ENCODE data around the gene CHRNB1.
A peak's percentile ranks its signal among the peaks of the same experiment; 100 is the strongest.

CHRNB1 gene

DNA sequence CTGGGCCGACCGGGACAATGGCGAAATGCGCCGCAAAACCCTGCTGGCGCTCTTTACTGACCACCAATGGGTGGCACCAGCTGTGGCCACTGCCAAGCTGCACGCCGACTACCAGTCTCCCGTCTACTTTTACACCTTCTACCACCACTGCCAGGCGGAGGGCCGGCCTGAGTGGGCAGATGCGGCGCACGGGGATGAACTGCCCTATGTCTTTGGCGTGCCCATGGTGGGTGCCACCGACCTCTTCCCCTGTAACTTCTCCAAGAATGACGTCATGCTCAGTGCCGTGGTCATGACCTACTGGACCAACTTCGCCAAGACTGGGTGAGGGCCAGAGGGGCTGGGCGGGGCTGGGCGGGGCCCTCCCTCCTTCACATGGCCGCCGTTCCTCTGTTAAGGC, 29.1 kb upstream of the CHRNB1 start:
- no peak for DNase-seq

DNA sequence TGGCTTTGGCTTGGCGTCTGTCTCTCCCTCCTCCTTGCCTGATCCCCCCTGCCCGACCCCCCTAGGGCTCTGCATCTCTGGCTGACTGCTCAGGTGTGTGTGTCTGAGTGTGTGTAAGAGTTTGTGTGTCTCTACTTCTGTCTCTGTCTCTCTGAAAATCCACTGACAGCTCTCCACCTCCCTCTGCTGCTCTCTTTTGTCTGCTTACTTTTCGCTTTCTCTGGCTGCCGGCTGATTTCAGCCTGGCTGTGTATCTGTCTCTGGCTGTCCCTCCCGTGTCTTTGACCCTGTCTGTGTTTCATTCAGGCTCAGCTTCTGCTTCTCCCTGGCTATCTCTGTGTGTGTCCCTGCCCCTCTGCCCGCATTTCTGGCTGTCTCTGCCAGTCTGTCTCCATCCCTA, 28.5 kb upstream of the CHRNB1 start:
- no peak for DNase-seq

DNA sequence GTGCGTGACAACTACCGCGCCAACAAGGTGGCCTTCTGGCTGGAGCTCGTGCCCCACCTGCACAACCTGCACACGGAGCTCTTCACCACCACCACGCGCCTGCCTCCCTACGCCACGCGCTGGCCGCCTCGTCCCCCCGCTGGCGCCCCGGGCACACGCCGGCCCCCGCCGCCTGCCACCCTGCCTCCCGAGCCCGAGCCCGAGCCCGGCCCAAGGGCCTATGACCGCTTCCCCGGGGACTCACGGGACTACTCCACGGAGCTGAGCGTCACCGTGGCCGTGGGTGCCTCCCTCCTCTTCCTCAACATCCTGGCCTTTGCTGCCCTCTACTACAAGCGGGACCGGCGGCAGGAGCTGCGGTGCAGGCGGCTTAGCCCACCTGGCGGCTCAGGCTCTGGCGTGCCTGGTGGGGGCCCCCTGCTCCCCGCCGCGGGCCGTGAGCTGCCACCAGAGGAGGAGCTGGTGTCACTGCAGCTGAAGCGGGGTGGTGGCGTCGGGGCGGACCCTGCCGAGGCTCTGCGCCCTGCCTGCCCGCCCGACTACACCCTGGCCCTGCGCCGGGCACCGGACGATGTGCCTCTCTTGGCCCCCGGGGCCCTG, 27.7 kb upstream of the CHRNB1 start:
- DNase-seq = no peak

DNA sequence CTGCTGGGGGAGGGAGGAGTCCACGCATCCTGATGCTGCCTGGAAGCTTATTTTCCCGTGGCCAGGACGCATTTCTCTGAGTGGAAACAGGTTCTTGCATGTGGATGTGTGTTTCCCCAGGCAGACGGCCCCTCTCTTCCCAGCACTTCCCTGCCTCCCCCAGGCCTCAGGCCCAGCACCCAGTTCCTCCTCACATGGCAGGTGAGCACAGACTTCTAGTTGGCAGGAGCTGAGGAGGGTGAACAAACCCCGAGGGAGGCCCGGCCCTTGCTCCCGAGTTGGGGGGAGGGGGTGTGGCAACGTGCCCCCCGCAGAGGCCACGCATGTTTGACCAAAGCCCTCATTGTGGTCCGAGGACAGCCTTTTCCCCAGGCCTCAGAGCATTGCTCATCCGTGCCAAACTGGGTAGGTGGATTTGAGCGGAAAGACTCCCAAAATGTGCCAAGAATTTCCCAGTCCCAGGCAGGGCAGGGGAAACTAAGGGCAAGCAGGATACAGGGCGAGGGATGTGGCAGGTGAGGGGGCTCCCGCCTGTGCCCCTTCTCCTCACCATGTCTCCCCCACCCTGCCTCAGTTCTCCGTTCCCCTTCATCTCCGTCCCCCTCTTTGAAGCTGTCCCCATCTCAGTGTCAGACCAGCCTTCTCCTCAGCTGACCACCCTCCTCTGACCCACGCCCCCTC, 26.2 kb upstream of the CHRNB1 start:
- no peak for DNase-seq

DNA sequence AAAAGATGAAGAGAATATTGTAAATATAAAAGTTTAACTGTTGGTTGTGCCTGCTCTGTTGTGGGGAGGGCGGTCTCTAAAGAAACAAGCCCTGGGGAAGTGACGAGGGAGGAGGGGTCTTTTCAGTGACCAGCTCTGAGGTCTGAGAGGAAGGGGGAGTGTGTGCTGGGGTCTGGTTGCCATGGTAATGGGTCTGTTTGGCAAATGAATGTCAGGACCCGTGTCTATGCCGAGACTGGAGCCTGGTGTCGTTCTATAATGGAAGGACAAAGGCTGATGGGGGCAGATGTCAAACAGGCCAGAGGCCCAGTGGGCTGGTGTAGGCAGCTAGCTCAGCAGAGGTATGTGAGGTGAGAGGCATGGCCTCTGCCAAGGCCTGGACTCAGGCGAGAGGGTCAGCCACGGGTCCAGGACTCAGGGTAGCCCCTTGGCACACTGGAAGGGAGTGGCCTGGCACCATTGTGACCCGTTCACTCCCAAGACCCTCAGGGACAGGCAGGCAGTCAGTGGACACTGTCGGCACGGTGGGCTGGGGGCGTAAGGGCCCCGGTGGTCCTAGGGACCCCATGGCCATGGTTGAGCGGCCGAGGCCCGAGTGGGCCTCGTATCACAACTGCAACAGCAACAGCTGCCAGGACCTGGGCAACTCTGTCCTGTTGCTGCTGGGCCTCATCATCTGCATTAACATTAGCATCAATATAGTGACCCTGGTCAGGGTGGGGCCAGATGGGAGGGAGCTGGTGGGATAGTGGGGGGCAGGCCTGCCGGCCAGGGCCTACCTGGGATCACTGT, 24.8 kb upstream of the CHRNB1 start, which contains the start of gene SPEM1:
TSS of gene SPEM1 (plus strand) at position 506 of the 792 bp plus-strand sequence. CDS start at position 567, 61 bp downstream.
- DNase-seq = no peak

DNA sequence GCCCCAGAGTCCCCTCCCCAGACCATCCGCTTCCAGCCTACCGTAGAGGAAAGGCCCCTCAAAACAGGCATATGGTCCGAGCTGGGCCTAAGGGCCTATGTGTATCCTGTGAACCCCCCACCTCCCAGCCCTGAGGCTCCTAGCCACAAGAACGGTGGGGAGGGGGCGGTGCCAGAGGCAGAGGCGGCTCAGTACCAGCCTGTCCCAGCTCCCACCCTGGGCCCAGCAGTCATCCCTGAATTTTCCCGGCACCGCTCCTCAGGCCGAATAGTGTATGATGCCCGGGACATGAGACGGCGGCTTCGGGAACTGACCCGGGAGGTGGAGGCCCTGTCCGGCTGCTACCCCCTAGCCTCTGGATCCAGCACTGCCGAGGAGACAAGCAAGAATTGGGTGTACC, 23.7 kb upstream of the CHRNB1 start:
- no peak for DNase-seq

DNA sequence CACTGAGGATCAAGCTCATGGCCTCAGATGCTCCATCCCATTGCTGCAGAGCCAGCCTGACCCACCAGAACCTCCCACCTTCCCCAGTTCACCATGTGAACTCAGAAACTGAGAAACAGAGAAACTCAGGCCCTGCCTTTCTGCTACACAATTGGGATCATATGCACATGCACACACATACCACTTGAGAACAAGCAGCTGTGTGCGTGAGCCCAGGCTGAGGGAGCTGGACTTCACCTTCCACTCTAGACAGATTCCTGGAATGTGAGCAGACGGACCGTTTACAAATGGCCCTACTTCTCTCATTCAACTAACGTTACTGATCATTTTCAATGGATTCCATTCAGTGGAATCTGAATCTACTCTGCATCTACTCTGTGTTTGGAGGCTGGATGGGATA, 21.2 kb upstream of the CHRNB1 start:
- no peak for DNase-seq

DNA sequence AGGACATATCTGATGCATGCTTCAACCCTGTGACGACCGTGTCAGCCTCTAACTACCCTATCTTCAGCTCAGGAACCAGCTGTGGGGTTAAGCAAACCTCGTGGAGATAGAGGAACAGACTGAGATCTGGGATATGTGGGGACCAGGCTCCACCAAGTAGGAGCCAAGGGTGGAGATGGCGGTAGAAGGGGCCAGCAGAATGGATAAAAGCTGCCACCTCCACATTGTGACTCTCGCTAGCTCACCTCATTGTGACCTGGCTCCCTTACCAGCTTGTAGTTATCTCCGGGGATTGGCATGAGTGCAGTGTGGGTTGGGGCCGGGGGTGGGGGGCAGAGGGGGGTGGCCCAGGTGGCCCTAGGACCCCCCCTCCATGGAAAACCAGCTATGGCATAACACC, 19.5 kb upstream of the CHRNB1 start, which contains the start of gene SPEM2:
TSS of gene SPEM2 (plus strand) at position 301 of the 400 bp plus-strand sequence. CDS start at position 374, 73 bp downstream.
- no peak for DNase-seq

DNA sequence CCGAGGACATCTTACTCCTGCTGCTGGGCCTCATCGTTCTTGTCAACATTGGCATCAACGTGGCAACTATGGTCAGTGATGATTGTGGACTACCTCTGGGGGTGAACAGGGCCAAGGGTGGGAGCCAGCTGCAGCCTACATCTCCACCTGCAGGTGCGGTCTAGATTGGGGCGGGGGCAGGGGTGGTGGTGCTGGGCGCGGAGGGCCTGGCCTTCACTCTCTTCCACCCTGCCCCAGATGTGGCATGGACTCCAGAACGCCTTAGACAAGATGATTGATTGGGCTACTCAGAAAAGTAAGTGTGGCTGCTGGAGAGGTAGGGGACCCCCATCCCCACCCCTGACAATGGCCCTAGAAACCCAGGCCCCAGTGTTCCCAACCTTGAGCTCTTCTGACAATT, 19.1 kb upstream of the CHRNB1 start:
- DNase-seq = no peak

DNA sequence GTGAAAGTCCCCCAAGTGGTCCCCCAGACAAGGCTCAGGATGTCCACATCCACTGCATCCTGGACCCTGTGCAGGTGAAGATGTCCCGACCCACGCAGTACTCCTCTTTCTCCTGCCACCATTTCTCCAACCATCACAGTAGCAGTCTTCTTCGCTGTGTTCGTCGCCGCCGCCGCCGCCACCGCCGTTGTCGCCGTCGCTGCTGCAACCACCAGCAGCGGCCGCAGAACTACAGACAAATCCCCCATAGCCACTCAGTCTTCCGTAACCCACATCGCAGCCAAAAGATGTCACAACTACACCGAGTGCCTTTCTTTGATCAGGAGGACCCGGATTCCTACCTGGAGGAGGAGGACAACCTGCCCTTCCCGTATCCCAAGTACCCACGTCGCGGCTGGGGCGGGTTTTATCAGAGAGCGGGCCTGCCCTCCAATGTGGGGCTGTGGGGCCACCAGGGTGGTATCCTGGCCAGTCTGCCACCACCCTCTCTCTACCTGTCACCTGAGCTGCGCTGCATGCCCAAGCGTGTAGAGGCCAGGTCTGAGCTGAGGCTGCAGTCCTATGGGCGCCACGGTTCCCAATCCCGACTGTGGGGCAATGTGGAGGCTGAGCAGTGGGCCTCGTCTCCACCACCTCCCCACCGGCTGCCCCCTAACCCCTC, 18.5 kb upstream of the CHRNB1 start:
- DNase-seq = no peak

DNA sequence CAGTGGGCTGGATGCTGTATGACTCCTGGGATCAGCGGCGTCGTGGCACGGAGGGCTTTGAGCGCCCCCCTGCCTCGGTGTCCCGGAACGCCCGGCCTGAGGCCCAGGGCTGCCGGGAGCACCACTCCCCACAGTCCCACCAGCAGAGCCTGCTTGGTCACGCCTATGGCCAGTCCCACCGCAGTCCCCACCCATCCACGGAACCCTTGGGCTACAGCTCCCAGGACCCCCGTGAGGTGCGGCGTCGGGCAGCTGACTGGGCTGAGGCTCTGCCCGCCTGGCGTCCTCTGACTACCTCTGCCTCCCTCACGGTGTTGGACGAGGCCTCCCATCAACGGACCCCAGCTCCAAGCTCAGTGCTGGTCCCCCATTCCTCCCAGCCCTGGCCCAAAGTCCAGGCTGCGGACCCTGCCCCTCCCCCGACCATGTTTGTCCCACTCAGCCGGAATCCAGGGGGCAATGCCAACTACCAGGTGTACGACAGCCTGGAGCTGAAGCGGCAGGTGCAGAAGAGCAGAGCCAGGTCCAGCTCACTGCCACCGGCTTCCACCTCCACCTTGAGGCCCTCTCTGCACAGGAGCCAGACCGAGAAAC, 17.9 kb upstream of the CHRNB1 start:
- DNase-seq = no peak

DNA sequence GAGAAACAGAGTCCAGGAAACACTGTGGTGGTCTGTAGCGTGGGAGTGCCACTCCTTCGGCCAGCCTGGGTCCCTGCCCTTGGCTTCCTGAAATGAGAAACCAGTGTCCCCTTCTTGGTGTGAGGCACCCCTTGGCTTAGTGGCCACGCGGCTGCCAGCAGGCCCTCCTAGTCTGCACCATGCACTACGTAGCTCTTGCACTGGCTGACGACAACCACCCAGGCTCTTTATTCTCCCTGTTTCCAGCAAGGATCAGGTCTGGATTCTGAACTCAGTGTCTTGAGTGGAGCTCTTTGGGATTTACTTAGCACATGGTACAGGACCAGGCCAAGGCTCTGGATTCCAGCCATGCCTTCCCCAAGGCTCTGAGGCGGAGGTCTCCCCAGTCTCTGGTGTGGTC, 17.3 kb upstream of the CHRNB1 start:
- DNase-seq = no peak

DNA sequence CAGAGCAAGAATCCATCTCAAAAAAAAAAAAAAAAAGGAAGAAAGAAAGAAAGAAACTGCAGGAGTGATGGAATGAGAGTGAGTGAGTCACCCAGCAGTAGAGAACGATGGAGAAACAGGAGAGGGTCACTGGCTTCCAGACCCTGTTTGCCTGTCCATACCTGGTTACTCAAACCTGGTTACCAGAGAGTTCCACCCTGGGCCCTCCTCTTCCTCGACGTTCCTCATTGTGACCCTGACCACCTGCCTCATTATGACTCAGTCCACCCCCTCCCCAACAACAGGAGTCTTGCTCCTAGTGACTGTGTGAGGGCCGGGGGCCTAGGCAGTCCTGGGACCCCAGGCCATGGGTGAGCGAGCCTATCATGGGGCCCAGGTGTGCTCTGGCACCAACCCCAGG, 16.3 kb upstream of the CHRNB1 start, which contains the start of gene SPEM3:
TSS of gene SPEM3 (plus strand) at position 301 of the 400 bp plus-strand sequence. CDS start at position 347, 46 bp downstream.
- DNase-seq = no peak

DNA sequence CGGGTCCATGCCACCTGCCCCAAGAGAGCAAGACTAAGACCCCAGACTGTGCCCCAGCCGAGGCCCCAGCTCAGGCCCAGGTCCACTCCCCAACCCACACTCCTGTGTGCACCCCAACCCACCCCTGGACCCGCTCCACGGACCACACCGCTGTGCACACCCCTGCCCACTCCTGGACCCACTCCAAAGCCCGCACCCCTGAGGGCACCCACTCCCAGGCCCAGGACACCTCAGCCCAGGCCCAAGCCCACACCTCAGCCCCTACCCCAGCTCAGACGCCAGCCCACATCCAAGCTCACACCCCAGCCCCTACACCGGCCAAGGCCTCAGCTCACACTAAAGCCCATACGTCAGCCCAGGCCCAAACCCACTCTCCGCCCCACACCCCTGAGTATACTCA, 15.1 kb upstream of the CHRNB1 start:
- DNase-seq = no peak

DNA sequence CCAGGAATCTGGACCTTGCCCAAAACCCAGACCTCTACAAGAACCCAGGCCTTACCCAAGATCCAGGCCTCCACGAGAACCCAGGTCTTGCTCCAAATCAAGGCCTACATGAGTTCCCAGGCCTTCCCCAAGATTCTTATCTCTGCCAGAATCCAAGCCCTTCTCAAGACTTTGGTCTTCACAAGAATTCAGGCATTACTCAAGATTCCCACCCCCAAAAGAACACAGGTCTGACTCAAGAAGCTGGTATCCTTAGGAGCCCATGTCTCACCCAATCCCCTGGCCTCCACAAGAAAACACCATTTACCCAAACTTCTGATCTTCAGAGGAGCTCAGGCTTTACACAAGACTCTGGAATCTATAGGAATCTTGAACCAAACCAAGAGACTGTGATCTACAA, 13.6 kb upstream of the CHRNB1 start:
- DNase-seq = no peak

DNA sequence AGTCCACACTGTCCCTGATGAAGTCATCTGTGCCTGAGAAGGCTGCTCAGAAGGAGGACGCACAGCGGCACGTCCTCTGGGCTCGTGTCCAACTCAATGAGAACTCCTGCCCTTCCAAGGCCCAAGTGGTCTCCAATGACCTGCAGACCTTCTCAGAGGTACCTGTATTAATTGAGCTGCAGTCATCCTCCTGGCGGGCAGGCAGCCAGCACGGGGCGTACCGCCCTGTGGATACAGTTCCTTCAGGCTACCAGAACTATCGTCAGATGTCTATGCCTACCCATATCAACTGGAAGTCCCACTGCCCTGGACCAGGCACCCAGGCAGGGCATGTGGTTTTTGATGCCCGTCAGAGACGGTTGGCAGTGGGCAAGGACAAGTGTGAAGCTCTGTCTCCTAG, 12.6 kb upstream of the CHRNB1 start:
- no peak for DNase-seq

DNA sequence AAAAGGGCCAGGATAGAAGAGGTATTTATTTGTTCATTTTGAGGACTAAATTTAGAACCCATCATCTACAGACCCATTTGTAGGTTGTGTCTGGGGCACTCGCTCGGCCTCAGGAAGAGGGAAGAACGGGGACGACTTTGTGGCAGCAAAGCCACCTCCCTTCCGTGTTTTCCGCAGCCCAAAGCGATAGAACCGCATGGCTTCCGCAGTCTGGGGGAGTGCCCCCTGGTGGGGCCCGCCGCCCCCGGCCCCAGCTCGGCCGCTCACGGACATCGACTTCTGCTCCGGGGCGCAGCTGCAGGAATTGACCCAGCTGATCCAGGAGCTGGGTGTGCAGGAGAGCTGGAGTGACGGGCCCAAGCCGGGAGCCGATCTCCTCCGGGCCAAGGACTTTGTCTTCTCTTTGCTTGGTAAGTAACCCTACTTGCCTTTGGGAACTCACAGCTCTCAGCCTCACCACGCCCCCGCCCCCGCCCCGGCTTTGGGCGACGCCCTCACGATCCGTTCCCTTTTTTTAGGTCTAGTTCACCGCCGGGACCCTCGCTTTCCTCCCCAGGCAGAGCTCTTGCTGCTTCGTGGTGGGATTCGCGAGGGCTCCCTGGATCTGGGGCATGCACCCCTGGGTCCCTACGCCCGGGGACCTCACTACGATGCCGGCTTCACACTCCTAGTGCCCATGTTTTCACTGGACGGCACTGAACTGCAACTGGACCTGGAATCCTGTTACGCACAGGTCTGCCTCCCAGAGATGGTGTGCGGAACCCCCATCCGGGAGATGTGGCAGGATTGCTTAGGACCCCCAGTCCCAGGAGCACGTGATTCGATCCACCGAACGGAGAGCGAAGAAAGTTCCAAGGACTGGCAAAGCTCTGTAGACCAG, 8.9 kb upstream of the CHRNB1 start:
- peak; percentile 51 for DNase-seq

DNA sequence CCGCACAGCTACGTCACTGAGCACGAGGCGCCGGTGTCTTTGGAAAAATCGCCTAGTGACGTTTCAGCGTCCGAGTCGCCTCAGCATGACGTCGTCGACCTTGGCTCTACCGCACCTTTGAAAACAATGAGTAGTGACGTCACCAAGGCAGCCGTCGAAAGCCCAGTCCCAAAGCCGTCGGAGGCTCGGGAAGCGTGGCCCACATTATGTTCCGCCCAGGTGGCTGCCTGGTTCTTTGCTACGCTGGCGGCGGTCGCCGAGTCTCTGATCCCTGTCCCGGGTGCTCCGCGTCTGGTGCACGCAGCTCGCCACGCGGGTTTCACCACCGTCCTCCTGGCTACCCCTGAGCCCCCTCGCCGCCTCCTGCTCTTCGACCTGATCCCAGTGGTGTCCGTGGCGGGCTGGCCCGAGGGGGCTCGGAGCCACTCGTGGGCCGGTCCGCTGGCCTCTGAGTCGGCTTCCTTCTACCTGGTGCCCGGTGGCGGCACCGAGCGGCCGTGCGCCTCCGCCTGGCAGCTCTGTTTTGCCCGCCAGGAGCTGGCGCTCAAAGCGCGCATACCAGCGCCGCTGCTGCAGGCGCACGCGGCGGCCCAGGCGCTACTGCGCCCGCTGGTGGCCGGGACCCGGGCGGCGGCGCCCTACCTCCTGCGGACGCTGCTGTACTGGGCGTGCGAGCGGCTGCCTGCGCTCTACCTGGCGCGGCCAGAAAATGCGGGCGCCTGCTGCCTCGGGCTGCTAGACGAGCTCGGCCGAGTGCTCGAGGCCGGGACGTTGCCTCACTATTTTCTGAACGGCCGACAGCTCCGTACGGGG, 8.1 kb upstream of the CHRNB1 start:
- DNase-seq = peak; percentile 79

DNA sequence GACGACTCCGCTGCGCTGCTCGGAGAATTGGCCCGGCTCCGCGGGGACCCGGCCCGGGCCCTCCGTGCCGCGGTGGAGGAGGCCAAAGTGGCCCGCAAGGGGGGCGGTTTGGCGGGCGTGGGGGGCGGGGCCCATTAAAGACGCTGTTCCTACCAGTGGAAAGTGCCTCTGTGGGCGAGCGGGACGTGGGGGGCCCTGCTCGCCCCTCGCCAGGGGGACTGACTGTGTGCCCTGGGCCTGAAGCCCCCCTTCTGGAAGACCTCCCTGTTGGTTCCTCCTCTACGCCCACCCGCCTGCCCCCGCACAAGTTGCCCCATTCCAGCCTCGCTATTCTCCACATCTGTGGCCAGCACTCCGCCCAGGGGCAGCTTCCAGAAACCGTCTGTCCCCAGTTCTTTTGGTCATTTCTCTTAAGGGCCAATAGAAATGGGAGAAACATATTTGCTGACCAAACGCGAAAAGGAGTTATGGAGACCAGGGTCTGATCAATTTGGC, 7.4 kb upstream of the CHRNB1 start:
- no peak for DNase-seq

DNA sequence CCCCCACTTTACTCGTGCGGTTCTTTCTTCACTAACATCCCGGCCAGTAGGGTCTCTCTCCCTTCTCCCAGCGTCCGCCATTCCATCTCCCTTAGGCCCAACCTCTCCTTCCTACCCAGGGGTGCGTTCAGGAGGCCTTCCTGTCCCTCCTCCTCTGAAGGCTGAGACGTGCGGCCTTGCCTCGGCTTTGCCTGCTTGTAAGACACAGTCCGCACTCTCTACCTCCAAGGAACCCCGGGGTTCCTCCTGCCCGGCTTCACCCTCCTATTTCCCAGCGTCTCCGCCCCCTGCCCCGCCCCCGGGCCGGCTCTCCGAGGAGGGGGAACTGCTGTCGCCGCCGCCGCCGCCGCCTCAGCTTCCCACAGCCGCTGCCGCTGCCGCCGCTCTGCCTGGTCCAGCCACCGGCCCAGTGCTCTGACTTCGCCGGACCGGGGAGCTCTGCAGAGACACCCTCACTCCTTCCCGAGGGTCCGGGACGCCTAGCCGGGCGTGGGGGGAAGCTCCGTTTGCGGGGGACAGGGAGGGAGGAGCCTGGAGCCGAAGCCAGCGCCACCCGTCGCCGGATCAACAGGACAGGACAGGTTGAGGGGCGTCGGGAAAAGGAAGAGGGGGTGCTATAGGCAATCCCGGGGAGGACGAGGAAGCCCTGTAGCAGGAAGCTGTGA, 6.8 kb upstream of the CHRNB1 start:
- peak; percentile 53 for DNase-seq
